ENCODE data around the gene TDRD10. TPM values are rescaled to one million over a fixed set of nuclear protein-coding genes. Genes with fewer than 3 reads are reported as not detected.

TDRD10 gene
- polyA plus RNA-seq (2012; ENCODE audit: insufficient read length, low read depth): not detected

DNA sequence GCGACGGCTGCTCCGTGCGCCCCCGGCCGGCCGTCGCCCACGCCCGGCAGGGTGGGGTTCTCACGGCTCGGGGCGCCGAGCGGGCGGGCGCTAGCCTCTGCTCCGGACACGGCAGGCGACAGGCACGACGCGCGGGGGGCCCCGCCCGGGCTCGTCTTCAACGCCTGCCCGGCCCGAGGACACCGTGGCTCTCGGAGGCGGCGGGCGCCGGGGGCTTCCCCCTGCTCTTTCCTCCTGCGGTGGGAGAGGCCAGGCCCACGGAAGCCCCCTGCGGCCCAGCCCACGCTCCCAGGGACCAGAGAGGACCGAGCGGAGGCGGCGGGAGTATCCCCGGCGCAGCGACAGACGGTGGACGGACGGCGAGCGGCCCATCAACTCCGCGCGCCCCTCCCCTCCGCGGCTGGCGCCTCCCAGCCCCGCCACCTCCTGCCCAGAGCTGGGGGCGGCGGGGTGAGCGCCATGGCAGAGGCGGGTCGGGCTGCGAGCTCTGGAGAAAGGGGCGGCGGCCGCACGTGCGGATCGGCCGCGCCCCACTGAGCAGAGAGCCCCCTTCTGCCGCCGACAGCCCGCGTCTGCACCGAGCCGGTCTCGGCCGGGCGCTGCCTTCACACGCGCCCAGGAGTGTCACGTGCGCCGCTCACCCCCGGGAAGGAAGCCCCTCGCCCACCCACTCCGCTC is at the start of gene TDRD10, which contains the start of gene SHE:
TDRD10 (plus strand) TSS at position 154 of the 678 bp plus-strand sequence. CDS start 4,685 bp downstream, outside the sequence.
SHE (minus strand) TSS at position 347 of the 678 bp plus-strand sequence. CDS start 386 bp downstream, outside the sequence.
- TF ChIP-seq TAF1 (IDR thresholded peaks at IDR 0.05; ENCODE audit: borderline replicate concordance, insufficient read depth, low read length) (no peak), SIN3A (IDR thresholded peaks at IDR 0.05; ENCODE audit: borderline replicate concordance, insufficient read depth, low read length) (no peak), POLR2AphosphoS5 (IDR thresholded peaks at IDR 0.05; ENCODE audit: low read depth, low read length) (no peak), REST (IDR thresholded peaks at IDR 0.05; ENCODE audit: insufficient read depth in 1 of 2, low read depth in 2 of 2, low read length in 2 of 2) (no peak), FOXP2 (optimal IDR thresholded peaks at IDR 0.05; ENCODE audit: borderline replicate concordance, extremely low read depth, extremely low read length, insufficient read depth) (no peak)

- no peak for TF ChIP-seq FOXP2 (optimal IDR thresholded peaks at IDR 0.05; ENCODE audit: borderline replicate concordance, extremely low read depth, extremely low read length, insufficient read depth)
- TF ChIP-seq TAF1 (IDR thresholded peaks at IDR 0.05; ENCODE audit: borderline replicate concordance, insufficient read depth, low read length): no peak
- TF ChIP-seq REST (IDR thresholded peaks at IDR 0.05; ENCODE audit: insufficient read depth in 1 of 2, low read depth in 2 of 2, low read length in 2 of 2): no peak
- TF ChIP-seq SIN3A (IDR thresholded peaks at IDR 0.05; ENCODE audit: borderline replicate concordance, insufficient read depth, low read length): no peak
- TF ChIP-seq POLR2AphosphoS5 (IDR thresholded peaks at IDR 0.05; ENCODE audit: low read depth, low read length): no peak
Measured at GRCh38 chr1:154453161-154453560, 48.9 kb upstream of the TDRD10 start.

- no peak for TF ChIP-seq POLR2AphosphoS5 (IDR thresholded peaks at IDR 0.05; ENCODE audit: low read depth, low read length)
- no peak for TF ChIP-seq SIN3A (IDR thresholded peaks at IDR 0.05; ENCODE audit: borderline replicate concordance, insufficient read depth, low read length)
- no peak for TF ChIP-seq FOXP2 (optimal IDR thresholded peaks at IDR 0.05; ENCODE audit: borderline replicate concordance, extremely low read depth, extremely low read length, insufficient read depth)
- no peak for TF ChIP-seq REST (IDR thresholded peaks at IDR 0.05; ENCODE audit: insufficient read depth in 1 of 2, low read depth in 2 of 2, low read length in 2 of 2)
- TF ChIP-seq TAF1 (IDR thresholded peaks at IDR 0.05; ENCODE audit: borderline replicate concordance, insufficient read depth, low read length): no peak
Measured at GRCh38 chr1:154453574-154454352, 48.3 kb upstream of the TDRD10 start.

- no peak for TF ChIP-seq FOXP2 (optimal IDR thresholded peaks at IDR 0.05; ENCODE audit: borderline replicate concordance, extremely low read depth, extremely low read length, insufficient read depth)
- no peak for TF ChIP-seq TAF1 (IDR thresholded peaks at IDR 0.05; ENCODE audit: borderline replicate concordance, insufficient read depth, low read length)
- TF ChIP-seq REST (IDR thresholded peaks at IDR 0.05; ENCODE audit: insufficient read depth in 1 of 2, low read depth in 2 of 2, low read length in 2 of 2): no peak
- TF ChIP-seq POLR2AphosphoS5 (IDR thresholded peaks at IDR 0.05; ENCODE audit: low read depth, low read length): no peak
- TF ChIP-seq SIN3A (IDR thresholded peaks at IDR 0.05; ENCODE audit: borderline replicate concordance, insufficient read depth, low read length): no peak
Measured at GRCh38 chr1:154454386-154455120, 47.5 kb upstream of the TDRD10 start.
